Activated effector memory CD4-positive, alpha-beta T cell treated with Interleukin-2 at 50 U/mL for 16 hours (primary cell): ENCODE results near the gene SLC2A4RG.
"Not testable (repeated sequence)": the region's sequence is repeated elsewhere in the genome, so short reads cannot be mapped to it uniquely, and the experiment has no call there.

Experiments
- DNase-seq: peaks from one replicate; pipeline ENCODE4 v3.0.0-alpha.2; 2020

SLC2A4RG gene

DNA sequence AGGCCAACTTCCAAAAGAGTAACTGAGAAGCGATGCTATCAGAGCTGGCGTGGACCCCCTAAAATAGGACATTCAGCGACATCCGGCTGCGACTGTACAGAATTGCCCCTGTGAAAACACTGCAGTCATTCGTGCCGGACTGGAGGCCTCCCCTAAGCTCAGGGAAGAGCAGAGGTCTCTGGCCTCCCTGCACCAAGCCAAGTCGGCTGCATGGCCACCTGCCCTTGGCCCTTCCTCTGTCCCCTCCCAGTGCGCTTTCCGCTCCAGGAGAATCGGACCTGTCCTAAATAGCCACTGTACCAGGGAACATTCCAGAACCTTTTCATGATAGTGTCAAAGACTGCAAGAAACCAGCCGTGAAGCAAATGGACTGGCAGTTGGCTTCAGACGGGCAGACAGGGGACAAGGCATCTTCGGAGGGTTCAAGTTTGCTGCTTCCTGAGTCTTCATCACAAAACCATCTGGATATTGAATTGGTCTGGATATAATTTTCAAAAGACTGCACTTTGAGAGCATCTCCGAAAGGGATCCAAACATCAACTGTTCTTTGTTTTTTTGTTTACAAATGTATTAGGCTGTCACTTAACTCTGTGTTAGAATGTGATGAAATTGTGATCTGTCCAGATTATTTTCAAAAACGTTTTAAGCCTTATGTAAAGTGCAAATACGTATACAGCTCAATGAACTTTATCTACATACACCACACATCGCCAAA lies 16.5 kb downstream of the SLC2A4RG start:
- no peak for DNase-seq

DNA sequence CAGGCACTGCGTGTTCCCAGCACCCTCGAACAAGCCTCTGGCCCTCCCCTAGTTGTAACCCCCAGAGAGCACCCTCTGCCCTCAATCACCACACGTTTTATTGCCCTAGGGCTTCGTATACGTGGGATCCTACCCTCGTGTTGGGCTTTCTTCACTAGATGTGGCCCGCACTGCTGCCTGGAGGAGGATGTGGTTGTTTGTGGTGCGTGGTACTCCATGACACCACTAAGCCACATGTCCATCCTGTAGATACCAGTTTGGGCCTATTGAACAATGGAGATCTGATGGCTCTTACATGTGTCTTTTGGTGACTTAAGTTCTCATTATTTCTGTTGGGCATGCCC lies 17.0 kb downstream of the SLC2A4RG start:
- no peak for DNase-seq

DNA sequence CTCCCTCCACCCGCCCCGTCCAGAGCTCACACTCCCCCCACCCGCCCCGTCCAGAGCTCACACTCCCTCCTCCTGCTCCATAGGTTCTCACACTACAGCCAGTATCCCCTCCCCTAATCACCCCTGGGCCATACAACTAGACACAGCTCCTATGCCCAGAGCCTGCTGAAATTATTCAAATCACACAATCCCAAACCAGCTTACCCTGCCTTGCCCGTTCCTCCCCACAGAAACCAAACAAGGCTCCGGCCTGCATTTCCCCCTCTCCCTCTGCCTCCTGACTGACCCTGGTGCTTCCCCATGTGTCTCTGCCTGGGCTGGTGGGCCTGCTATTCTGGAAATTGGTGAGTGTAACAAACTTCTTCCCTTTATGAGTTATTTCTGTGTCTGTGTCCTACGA lies 18.6 kb downstream of the SLC2A4RG start:
- DNase-seq: no peak

DNA sequence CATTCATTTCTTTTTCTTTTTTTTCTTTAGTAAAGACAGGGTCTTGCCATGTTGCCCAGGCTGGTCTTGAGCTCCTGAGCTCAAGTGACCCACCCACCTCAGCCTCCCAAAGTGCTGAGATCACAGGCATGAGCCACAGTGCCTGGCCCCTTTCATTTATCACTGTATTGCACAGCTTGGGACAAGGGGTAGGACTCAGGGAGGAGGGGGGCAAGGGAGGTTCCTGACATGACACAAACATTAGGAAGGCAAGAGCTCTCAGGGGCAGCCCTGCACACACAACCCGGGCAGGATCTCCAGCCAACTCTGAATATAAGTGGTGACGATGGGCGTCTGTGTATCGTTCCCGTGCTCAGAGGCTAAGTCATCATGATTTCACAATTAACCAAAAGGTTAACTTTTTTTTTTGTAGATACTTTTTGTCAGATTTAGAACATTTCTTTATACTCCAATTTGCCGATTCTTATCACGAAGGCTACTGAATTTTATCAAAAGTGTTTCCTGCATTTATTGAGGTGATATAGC lies 19.9 kb downstream of the SLC2A4RG start:
- no peak for DNase-seq

DNA sequence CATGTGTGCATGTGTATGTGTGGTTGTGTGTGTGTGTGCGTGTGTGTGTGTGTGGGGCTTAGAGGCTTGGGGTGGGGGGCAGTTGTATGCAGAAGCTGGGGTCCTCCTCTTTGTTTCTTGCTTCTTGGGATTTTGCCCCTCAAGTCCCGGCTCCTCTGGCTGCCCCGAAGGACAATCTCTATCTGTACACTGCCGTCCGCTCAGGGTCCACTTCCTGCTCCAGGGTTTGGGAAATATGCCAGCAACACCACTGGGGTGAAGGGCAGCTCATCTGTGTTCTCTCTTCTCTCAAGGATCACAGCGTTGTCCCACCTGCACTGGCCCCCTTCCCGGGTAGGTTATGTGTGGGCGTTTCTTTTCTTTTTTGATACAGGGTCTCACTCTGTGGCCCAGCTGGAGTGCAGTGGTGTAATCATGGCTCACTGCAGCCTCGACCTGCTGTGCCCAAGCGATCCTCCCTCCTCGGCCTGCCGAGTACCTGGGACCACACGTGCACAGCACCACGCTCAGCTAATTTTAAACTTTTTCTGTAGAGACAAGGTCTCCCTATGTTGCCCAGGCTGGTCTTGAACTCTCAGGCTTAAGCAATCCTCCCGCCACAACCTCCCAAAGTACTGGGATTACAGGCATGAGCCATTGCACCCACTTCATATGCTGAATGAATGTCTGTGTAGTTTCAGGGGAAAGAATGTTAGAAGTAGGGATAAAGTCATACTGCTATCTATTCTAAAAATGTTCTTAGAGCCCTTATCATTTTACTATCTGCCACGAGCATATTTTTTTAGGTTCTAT lies 25.7 kb downstream of the SLC2A4RG start:
- DNase-seq: no peak

DNA sequence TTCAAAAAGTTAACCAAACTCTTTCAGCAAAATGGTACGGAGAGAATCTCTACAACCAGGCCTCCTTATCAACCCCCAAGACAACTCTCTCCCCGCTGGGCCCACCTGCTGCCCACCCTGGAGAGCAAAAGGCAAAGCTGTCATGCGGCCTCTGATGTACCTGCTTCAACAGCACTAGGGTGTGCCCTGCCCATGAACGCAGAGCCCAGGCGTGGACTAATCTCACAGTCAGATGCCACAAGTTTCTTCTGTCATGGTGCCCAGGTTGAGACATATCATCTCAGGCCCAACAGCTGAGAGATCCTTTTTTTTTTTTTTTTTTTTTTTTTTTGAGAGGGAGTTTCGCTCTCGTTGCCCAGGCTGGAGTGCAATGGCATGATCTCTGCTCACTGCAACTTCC lies 26.3 kb downstream of the SLC2A4RG start:
- no peak for DNase-seq

DNA sequence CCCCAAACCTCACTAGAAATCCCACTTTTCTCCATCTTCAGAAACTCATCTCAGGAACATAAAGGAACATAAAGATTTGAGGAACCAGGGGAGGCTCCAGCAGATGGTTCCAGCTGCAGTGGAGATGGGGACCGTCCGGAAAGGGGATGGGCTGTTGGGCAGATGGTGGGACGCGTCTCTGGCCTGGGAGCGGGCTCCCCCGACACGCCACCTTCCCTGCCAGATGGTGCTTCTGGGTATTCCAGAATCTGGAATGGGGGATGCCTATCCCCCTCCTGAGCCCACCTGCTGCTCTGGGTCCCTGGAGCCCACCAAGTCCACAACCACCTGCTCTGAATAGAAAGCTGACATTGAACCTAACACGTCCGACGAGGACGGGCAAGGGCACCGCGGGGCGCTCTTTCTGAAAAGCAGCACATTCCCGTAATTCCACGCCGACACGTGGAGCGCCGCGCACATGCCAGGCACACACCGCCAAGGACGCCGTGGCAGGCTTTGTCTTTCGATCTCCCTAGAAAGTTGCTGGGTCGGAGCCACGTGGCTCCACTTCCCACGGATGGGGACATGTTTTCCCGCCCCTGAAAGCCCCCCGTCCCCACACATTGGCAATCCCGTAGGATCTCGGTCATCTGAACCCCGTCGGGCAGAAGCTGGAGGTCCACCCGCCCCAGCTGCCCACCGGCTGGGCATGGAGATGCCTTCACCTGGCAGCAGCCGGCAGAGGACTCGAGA lies 27.3 kb downstream of the SLC2A4RG start:
- no peak for DNase-seq

DNA sequence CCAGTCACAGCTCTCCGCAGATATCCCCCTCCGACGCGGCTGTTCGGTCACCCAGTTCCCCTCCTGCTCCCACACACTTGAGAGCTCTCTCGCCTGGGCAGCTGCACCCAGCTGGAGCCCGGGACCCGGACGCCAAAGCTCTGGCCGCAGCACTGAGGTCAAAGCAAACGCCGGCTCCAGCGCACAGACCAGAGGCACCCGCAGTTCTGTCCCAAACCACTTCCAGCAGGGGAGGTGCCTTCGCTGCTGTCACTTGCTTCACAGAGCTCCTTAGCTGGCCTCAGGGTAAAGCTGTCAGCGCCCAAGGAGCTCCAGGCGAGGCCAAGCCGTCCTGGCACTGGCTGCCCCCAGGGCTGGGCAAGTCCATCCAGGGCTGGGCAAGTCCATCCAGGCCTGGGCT lies 27.9 kb downstream of the SLC2A4RG start:
- no peak for DNase-seq

DNA sequence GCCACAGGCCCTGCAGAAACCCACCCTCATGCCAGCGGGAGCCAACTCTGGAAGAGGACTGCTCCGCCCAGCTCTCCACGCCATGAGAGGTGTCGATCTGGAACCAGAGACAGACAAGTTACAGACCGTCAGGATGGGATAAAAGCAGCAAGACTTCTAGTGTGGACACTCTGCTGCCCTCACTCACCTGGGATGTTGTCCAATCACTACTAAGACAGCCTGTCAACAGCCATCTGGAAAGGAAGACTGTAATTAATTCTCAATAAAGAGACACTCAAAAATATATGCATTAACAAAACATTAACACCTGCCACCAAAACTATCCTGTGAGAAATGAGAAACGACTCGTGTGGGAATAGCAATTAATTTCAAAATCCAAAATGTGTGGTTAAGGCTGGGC lies 28.3 kb downstream of the SLC2A4RG start:
- no peak for DNase-seq

DNA sequence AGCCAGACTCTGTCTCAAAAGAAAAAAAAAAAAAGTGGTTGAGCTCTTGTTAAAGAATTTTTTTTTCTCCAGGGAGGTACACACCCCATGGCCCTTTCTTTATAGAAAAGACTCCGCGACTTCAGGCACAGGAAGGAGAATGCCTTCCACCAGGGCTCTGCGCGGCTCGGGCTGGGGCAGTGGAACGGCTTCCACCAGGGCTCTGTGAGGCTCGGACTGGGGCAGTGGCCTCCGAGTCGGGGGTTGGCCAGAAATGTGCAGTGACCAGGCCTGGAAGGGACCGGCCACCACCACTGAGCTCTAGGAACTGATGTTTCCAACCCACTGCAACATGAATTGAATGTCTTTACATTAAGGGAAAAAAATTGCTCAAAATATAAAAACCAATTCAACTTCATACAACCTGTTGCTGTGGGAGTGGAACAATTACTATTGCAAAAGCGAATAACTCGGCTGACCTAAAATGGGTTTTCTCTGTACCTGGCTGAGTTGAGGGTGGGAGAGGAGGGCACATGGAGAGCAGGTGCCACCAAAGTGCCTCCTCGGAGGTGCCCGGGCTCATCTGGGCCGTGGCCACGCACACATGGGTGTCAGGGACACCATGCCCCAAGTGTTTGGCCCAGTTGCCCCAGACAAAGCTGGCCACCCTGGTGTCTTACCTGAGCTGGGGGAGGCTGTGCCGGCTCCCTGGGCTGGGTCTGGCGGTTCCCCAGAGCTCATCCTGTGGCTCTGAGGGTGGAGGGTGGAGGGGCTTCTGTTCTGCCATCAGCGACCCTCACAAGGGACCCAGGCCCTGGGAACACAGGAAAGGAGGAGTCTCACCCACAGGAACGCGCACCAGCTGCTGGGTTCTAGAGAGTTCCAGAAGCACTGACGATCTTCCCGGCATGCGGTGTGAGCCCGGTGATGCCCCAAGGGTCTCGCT lies 29.3 kb downstream of the SLC2A4RG start:
- DNase-seq: no peak

DNA sequence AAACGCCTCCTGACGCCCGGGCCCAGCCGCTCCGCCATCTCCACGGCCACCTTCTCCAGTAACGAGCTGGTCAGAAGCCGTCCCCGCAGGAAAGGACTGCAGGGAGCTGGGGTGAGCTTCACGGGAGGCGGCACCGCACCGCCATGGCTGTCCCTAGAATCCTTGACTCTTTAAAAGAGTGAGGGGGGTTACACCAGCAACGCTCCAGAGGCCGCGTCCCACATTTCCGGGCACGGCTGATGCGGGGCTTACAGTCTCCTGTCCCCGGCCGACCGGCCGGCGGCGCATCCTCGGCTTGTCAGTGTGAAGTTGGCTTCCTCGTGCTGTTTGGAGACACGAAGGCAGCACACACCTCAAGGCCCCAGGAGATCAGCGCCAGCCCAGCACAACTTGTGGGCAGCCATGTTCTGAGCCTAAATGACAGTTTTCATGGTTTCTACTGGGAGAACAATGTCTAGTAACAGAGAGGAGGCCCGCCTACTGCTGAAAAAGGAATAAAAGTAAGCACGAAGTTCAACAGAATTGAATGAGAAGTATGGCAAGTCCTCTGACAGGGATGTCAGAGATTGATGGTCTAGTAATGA lies 30.4 kb downstream of the SLC2A4RG start:
- no peak for DNase-seq

DNA sequence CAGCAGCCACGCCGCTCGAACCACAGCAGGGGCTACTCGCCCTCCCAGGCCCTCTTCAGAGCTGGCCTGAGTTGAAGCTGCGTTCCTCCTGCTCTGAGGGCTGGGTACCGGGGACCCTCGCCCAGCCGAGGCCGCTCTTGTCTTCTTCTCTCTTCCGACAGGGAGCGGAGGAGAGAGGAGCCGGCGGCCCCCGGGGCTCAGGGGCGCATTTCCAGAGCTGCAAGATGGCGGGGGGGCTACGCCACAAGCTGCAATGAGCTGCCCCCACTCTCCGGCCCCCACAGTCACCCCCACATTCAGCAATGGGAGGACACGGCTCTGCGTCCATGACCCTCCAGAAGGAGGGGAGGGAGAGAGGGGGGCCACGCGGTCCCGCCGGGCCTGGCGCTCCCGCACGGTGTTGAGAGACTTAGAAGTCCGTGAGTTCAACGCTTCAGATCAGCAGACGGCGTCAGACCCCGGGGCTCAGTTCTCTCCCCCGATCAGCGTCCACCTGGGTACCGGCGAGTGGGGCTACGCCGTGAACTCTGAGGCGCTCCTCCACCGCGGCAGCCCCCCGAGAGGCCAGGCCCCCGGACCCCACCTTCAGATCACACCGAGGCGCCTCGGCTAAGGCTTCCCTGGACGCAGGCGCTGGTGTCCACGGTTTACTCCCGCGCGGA lies 31.6 kb downstream of the SLC2A4RG start:
- no peak for DNase-seq

DNA sequence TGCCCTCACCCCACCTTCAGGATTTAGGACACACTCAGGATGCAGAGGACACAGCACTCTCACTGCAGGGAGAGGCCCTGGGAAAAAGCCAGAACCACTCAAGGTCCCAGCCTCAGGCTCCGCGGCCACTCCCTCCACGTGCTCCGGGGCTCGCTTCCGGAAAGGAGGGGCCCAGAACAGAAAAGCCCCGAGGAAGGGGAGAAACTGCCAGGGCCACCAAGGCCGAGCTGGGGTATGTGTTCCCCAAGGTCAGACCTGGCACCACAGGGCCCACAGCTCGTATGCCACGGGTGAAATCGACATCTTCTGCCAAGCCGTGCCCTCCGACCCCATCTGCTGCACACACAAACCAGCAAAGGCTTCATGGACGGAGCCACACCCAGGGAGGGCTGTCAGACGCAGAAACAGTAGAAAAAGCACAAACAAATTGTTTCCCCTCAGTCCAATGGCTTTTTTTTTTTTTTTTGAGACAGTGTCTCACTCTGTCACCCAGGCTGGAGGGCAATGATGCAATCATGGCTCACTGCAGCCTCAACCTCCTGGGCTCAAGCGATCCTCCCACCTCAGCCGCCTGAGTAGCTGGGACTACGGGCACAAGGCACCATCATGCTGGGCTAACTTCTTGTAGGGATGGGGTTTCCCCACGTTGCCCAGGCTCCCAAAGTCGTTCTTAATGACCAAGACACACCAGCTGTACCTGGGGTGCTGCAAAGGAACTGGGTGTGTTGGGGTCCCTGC lies 33.4 kb downstream of the SLC2A4RG start:
- no peak for DNase-seq

DNA sequence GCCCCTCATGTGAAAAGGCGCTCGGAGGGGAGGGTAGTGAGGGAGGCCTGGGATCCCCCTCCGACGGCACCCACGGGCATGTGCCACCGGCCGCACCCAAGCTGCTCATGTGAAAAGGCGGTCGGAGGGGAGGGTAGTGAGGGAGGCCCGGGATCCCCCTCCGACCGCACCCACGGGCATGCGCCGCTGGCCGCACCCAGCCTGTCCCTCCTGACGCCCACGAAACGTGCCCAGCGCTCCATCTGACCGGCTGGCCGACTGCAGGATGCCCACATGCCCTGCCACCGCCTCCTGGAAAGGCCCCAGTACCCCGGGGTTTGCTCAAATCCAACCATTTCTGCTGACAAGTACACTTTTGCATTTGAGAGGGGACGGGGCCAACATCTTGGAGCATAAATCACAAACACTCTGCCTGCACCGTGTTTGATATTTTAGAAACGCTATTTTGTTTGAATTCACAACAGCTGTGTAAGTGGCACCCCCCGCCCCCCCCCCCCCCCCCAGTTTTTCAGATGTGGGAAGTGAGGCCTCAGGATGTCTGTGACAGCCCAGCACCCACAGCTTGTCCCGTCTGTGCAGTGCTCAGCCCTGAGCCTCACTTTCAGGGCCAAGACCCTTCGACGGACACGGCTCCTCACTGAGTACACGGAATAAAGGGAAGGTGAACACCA lies 34.1 kb downstream of the SLC2A4RG start:
- DNase-seq: no peak

DNA sequence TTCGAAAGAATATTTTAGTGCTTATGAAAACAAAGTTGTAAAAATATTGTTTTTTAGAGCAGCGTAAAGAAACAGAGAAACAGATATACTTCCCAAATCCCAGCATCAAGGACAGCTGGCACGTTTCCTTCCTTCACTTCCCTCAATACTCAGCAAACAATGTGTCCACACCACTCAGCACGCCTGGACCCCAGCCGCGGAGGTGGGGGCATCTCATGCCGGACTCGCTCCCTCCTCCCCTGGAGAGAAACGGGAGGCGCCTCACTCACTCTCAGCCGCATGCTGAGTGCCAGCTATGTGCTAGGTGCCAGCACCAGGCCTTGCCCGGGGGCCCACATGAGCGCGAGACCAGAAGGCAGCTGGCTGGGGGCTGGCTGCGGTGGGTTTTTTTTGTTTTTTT lies 34.7 kb downstream of the SLC2A4RG start:
- no peak for DNase-seq

DNA sequence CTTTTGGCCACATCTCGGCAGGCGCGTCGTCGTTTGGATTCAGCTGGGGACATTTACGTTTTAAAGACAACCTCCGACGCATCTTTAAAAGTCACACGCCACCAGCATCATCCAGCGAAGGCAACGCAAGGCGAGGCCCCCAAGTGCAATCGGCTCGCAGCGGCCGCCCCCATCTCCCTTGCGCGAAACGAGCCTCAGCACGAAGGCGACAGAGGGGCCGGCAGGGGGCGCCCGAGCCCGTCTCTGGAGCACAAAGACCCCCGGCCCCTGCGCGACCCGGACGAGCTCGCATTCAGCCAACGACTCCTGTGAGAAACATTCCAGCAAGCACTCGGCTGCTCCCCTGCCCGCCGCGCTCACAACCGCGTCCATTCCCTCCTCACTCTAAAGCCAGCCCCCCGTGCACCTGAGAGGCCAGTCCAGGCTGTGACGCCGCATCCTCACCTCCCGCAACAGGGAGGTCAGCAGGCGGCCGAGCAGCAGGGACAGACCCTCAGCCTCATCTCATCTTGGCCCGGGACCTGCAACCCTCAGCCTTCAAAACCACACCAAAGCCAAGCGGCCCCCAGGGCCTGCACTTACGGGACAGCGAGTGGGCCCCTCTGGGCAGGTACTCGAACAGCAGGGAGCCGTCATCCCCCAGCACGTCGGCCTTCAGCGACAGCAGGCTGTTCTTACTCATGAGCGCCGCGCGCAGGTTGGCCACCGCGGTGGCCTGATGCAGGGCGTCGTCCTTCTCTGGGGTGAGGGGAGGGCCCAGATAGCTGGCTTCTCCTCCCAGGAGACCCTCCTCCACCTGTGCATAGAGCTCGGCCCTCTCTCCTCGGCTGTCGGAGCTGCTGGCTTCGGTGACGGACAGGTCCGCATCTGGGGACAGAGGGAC lies 35.8 kb downstream of the SLC2A4RG start:
- DNase-seq: no peak

DNA sequence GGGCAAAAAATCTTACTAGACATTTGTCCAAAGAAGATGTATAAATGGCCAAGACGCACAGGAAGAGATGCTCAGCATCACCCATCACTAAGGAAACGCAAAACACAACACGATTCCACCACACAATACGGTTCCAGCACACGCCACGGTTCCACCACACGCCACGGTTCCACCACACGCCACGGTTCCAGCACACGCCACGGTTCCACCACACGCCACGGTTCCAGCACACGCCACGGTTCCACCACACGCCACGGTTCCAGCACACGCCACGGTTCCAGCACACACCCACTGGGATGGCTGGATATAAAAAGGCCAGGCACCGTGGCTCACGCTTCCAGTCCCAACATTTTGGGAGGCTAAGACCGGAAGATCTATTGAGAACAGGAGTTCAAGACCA lies 37.3 kb downstream of the SLC2A4RG start:
- DNase-seq: not testable (repeated sequence)

DNA sequence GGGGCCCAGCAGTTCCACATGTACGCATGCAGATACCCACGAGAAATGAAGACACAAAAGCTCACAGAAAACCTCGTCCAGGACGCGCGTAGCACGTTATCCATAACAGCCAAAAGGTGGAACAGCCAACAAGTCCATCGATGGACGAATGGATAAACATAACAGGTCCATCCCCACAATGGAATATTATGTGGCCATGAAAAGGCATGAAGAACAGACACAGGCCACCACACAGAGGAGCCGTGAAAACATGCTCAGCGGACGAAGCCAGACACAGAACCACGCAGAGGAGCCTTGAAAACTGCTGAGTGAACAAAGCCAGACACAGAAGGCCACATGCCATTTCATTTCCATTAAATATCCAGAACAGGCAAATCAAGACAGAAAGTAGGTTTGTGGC lies 38.0 kb downstream of the SLC2A4RG start:
- no peak for DNase-seq

DNA sequence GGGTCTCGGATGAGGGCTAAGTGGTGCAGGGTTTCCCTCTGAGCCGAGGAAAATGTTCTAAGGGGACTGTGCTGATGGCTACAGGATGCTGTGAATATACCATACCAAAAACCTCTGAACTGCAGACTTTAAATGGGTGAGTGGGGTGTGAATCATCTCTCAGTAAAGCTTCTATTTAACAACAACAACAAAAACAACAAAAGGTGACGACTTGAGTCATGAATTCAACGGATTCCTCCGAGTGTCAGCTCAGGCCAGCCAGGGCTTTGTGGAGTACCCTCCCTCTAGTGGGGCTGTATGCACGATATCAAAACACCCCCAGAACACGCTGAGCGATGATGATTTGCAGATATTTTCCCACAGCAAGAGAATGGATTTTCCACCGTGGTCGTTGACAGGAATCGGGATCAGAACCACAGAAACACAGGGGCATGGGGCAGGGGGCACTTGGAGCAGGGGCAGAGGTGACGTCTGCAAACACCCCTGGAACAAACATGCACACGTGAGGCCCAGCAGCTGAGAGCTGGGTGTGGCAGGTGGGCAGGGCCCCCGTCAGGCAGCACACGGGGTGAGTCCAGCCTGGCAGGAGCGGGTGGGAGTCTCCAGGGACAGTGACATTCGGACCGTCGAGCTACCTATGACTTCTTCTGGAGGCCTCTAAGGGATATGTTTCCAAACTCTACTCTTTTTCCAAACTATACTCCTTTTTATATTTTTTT lies 38.6 kb downstream of the SLC2A4RG start:
- no peak for DNase-seq
